GM06990 (cell line): Measurements from ENCODE around the gene SPATA25.

Experiments used
- DNase-seq: peaks from one replicate; pipeline ENCODE4 v3.0.0-alpha.2; 2011; ENCODE audit not compliant: insufficient read length; ENCODE audit errors: extremely low read depth
- H3K27me3 ChIP-seq: replicated peaks from 2 replicates; pipeline ENCODE4 v1.6.0; 2011; ENCODE audit warnings: low read length; ENCODE audit not compliant: control insufficient read depth, insufficient read depth
- H3K36me3 ChIP-seq: 2 replicates; pipeline ENCODE4 v1.5.1; 2011; ENCODE audit warnings: low read length; ENCODE audit not compliant: control insufficient read depth, insufficient read depth
- H3K4me3 ChIP-seq: replicated peaks from 2 replicates; pipeline ENCODE4 v1.5.1; 2011; ENCODE audit warnings: low read depth, mild to moderate bottlenecking, control low read depth, low read length
- CTCF ChIP-seq: IDR thresholded peaks from 2 replicates; pipeline ENCODE4 v1.5.1; 2011; ENCODE audit warnings: low read length, control low read depth, mild to moderate bottlenecking, inconsistent platforms; ENCODE audit not compliant: insufficient read depth, poor library complexity, severe bottlenecking

Gene SPATA25

GRCh38 chr20:45873409-45874103 lies 13.9 kb downstream of the SPATA25 start:
- DNase-seq = no peak
- TF ChIP-seq CTCF = no peak
- peaks cover 5% of the 10 kb centered on the region for H3K36me3 ChIP-seq
- no peak overlapping the region for H3K4me3 ChIP-seq
- no peaks in the 10 kb centered on the region for H3K27me3 ChIP-seq

GRCh38 chr20:45872626-45873025 lies 14.8 kb downstream of the SPATA25 start:
- H3K4me3 ChIP-seq = no peak overlapping the region

GRCh38 chr20:45867819-45868176 lies 19.6 kb downstream of the SPATA25 start:
- DNase-seq = no peak
- no peak for TF ChIP-seq CTCF
- Histone ChIP-seq H3K4me3 (no peak overlapping the region), H3K27me3 (no peaks in the 10 kb centered on the region), H3K36me3 (no peaks in the 10 kb centered on the region; the same call in 1 of the 2 replicates)

More at GRCh38 chr20:45872626-45873025, 14.8 kb downstream of the SPATA25 start:
- TF ChIP-seq CTCF = no peak
- no peaks in the 10 kb centered on the region for H3K27me3 ChIP-seq
- no peaks in the 10 kb centered on the region; the same call in none of the 2 replicates for H3K36me3 ChIP-seq
- DNase-seq = no peak

GRCh38 chr20:45867136-45867818 lies 20.1 kb downstream of the SPATA25 start:
- TF ChIP-seq CTCF = no peak
- Histone ChIP-seq H3K27me3 (no peaks in the 10 kb centered on the region), H3K36me3 (no peaks in the 10 kb centered on the region), H3K4me3 (no peak overlapping the region)
- DNase-seq = no peak

- TF ChIP-seq CTCF = no peak
- no peaks in the 10 kb centered on the region for H3K27me3 ChIP-seq
- DNase-seq = no peak
- H3K4me3 ChIP-seq = no peak overlapping the region
- H3K36me3 ChIP-seq = no peaks in the 10 kb centered on the region
These were observed 21.0 kb downstream of the SPATA25 start for GRCh38 chr20:45866454-45866853.
